Measurements from ENCODE around the gene NTM.

GRCh38 chr11:131326829-131327228, 43.6 kb upstream of the NTM start:
- TF ChIP-seq POLR2A (IDR thresholded peaks at IDR 0.05) (no peak), CTCF (IDR thresholded peaks at IDR 0.05) (no peak), EP300 (IDR thresholded peaks at IDR 0.05) (no peak)
